IPS-18a (cell line): ENCODE data around the gene CRBN.

Experiments used
- H3K27ac ChIP-seq: one replicate; pipeline ENCODE4 v1.5.1; 2013; ENCODE audit warnings: low read length
- H3K27me3 ChIP-seq: one replicate; pipeline ENCODE4 v1.6.1; 2013; ENCODE audit warnings: mild to moderate bottlenecking, low read length; ENCODE audit not compliant: control insufficient read depth, insufficient read depth
- H3K36me3 ChIP-seq: one replicate; pipeline ENCODE4 v1.6.1; 2013; ENCODE audit warnings: low read depth, low read length; ENCODE audit not compliant: control insufficient read depth
- H3K4me1 ChIP-seq: one replicate; pipeline ENCODE4 v1.6.1; 2013; ENCODE audit warnings: low read depth, low read length; ENCODE audit not compliant: control insufficient read depth
- H3K4me3 ChIP-seq: one replicate; pipeline ENCODE4 v1.5.1; 2013; ENCODE audit warnings: low read length
- H3K9ac ChIP-seq: one replicate; pipeline ENCODE4 v1.6.1; 2013; ENCODE audit warnings: mild to moderate bottlenecking, low read length, moderate library complexity
- H3K9me3 ChIP-seq: one replicate; pipeline ENCODE4 v1.6.1; 2013; ENCODE audit warnings: low read depth, low read length; ENCODE audit not compliant: control insufficient read depth

The CRBN gene

DNA sequence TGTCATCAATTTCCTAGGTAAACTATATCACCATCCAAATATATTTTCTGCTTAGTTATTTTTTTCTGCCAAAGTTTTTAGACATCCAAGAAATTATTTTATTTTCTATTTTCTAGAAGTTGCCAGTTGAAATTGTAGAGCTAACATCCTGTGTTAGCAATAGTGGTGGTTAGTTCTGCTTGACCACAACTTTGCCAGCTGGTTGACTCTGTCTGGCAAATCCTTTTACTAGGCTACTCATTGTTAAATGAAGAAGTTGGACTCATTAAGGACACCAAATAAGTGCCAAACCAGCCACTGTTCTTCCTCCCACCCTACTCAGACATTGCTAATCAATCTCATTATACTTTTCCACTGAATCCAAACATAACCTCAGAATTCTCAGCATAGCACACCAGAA is 15.4 kb upstream of the CRBN start:
- no peak overlapping the region for H3K4me3 ChIP-seq
- no peaks in the 10 kb centered on the region for H3K27me3 ChIP-seq
- no peaks in the 10 kb centered on the region for H3K36me3 ChIP-seq
- no peak overlapping the region for H3K27ac ChIP-seq
- no peak overlapping the region for H3K9ac ChIP-seq
- no peaks in the 10 kb centered on the region for H3K4me1 ChIP-seq
- no peaks in the 10 kb centered on the region for H3K9me3 ChIP-seq

DNA sequence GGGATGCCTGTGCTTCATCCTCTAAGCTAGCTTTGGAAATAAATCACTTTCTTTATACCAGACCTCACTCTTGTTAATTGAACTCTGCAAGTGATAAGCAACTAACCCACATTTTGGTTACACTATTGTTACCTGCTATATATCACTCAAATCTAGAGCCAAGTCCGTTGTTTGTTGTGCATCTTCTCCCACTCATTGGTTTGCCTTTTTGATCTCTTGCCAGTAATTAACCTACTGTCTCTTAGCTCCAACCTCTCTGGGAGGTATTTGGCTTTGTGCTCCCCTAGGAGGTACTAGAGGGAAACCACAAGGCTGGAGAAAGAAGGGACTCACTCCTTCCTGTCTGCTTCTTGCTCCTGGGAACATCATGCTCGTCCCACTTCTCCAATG is 12.8 kb upstream of the CRBN start:
- Histone ChIP-seq H3K4me1 (no peaks in the 10 kb centered on the region), H3K36me3 (no peaks in the 10 kb centered on the region), H3K9ac (no peak overlapping the region), H3K9me3 (no peaks in the 10 kb centered on the region), H3K4me3 (no peak overlapping the region), H3K27ac (no peak overlapping the region), H3K27me3 (no peaks in the 10 kb centered on the region)

- Histone ChIP-seq H3K36me3 (no peaks in the 10 kb centered on the region), H3K4me1 (no peaks in the 10 kb centered on the region), H3K27me3 (no peaks in the 10 kb centered on the region), H3K9ac (no peak overlapping the region), H3K4me3 (no peak overlapping the region), H3K9me3 (no peaks in the 10 kb centered on the region), H3K27ac (no peak overlapping the region)
Observed at GRCh38 chr3:3191675-3192285, 12.3 kb upstream of the CRBN start.

DNA sequence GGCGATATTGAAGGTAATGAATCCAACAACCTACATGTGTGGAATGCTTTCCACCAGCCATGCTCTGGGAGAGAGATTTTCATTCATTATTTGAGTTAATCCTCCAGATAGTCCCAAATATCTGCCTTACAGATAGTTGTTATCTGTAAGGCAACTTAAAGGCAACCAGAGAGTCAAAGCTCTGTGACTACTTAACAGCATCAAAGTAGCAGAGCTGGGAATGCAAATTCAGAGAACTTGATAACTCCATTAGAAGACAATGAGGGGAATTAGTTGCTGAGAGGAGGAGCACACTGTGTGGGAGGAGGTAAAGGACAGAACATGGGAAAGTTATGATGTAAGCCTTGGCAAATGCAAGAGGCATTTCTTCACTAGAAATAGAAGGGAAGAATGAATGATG is 10.5 kb upstream of the CRBN start:
- no peaks in the 10 kb centered on the region for H3K4me1 ChIP-seq
- no peak overlapping the region for H3K27ac ChIP-seq
- H3K9me3 ChIP-seq = no peaks in the 10 kb centered on the region
- no peak overlapping the region for H3K9ac ChIP-seq
- no peaks in the 10 kb centered on the region for H3K27me3 ChIP-seq
- H3K36me3 ChIP-seq = no peaks in the 10 kb centered on the region
- H3K4me3 ChIP-seq = no peak overlapping the region

DNA sequence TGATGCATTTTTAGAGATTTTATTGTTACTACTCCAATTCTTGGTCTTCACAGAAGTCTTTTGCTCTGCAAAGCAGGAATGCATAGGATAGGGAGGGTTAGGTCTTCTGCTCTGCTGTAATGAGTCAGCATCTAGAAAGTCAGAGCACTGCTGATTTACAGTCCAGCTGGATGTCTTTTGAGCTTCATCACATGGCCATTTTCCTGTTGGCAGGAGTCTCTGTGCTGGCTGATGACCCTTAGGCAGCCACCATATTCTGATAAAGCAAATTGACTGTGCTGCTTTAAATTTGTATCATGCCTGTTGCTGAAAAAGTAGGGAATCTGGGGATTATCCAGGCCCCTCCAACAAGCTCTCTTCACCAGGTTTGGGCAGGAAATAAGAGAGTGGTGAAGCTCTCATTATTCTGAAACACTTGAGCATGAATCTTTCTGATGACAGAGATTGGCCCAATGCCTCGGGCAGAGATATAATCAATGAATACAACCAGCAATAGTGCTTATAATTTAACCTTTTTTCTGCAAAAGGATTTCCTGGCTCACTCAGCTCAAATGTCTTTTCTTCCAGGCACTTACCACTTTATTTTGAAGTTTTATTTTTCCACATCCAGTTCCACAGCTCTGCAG is 9.7 kb upstream of the CRBN start:
- no peaks in the 10 kb centered on the region for H3K27me3 ChIP-seq
- no peak overlapping the region for H3K27ac ChIP-seq
- H3K9me3 ChIP-seq = no peaks in the 10 kb centered on the region
- no peak overlapping the region for H3K9ac ChIP-seq
- no peaks in the 10 kb centered on the region for H3K36me3 ChIP-seq
- no peaks in the 10 kb centered on the region for H3K4me1 ChIP-seq
- no peak overlapping the region for H3K4me3 ChIP-seq

- no peaks in the 10 kb centered on the region for H3K4me1 ChIP-seq
- H3K9ac ChIP-seq = no peak overlapping the region
- H3K27ac ChIP-seq = no peak overlapping the region
- H3K4me3 ChIP-seq = no peak overlapping the region
- H3K27me3 ChIP-seq = no peaks in the 10 kb centered on the region
- no peaks in the 10 kb centered on the region for H3K9me3 ChIP-seq
- H3K36me3 ChIP-seq = no peaks in the 10 kb centered on the region
Observed at GRCh38 chr3:3184876-3185275, 5.4 kb upstream of the CRBN start.

- H3K27ac ChIP-seq = no peak overlapping the region
- H3K27me3 ChIP-seq = no peaks in the 10 kb centered on the region
- peaks cover 3% of the 10 kb centered on the region for H3K4me1 ChIP-seq
- no peaks in the 10 kb centered on the region for H3K36me3 ChIP-seq
- no peak overlapping the region for H3K9ac ChIP-seq
- no peaks in the 10 kb centered on the region for H3K9me3 ChIP-seq
- H3K4me3 ChIP-seq = no peak overlapping the region
Observed at GRCh38 chr3:3180456-3180855, 965 bp upstream of the CRBN start.

- H3K9me3 ChIP-seq = no peaks in the 10 kb centered on the region
- H3K9ac ChIP-seq = peak overlapping the region; percentile 77
- peak overlapping the region; percentile 4 for H3K27ac ChIP-seq
- H3K36me3 ChIP-seq = peaks cover 7% of the 10 kb centered on the region
- H3K4me3 ChIP-seq = peak overlapping the region; percentile 88
- peaks cover 3% of the 10 kb centered on the region for H3K4me1 ChIP-seq
- H3K27me3 ChIP-seq = no peaks in the 10 kb centered on the region
Observed at GRCh38 chr3:3178498-3179328, 778 bp downstream of the CRBN start.

DNA sequence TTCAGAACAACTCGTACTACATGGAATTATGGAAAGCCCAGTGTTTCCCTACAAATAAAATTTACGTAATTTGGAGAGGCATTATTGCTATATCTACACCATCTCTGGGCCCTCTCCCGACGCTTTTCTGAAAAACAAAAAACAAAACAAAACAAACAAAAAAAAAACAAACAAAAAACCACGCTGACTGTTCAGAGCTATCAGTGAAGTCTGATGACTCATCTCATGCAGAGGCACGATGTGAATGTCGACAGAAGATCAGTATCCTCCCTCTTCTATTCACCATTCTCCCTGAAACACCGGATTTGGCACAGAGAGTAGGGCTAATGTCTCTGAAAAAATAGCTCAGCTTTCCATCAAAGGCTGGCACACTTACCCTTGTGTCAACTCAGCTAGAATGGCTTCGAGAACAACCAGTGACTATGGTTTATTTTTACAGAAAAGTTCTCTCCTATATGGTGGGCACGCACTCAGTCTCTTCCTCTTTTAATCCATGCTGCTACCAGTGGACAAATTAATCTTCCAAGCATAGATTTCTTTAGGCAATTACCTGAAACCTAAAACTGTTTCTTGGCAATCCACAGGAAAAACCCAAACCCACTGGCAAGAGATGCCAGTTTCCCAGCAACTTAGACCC is 1.5 kb downstream of the CRBN start:
- H3K4me3 ChIP-seq = peak overlapping the region; percentile 88
- no peak overlapping the region for H3K9ac ChIP-seq
- no peaks in the 10 kb centered on the region for H3K9me3 ChIP-seq
- no peak overlapping the region for H3K27ac ChIP-seq
- no peaks in the 10 kb centered on the region for H3K27me3 ChIP-seq
- peaks cover 11% of the 10 kb centered on the region for H3K36me3 ChIP-seq
- H3K4me1 ChIP-seq = peaks cover 3% of the 10 kb centered on the region

- Histone ChIP-seq H3K27me3 (no peaks in the 10 kb centered on the region), H3K27ac (no peak overlapping the region), H3K9ac (no peak overlapping the region), H3K4me3 (no peak overlapping the region), H3K4me1 (no peaks in the 10 kb centered on the region), H3K9me3 (no peaks in the 10 kb centered on the region), H3K36me3 (peaks cover 36% of the 10 kb centered on the region)
Observed at GRCh38 chr3:3172627-3173026, 6.9 kb downstream of the CRBN start.

GRCh38 chr3:3170998-3171397 is 8.5 kb downstream of the CRBN start:
- peaks cover 42% of the 10 kb centered on the region for H3K36me3 ChIP-seq
- H3K9ac ChIP-seq = no peak overlapping the region
- no peak overlapping the region for H3K4me3 ChIP-seq

More at GRCh38 chr3:3170998-3171397, 8.5 kb downstream of the CRBN start:
- Histone ChIP-seq H3K9me3 (no peaks in the 10 kb centered on the region), H3K27ac (no peak overlapping the region), H3K27me3 (no peaks in the 10 kb centered on the region), H3K4me1 (no peaks in the 10 kb centered on the region)
